ENCODE measurements around the gene HOOK2. TPM values are rescaled to one million over a fixed set of nuclear protein-coding genes. Genes with fewer than 3 reads are reported as not detected.
A peak's percentile ranks its signal among the peaks of the same experiment; 100 is the strongest.

The HOOK2 gene
- total and polyA plus RNA-seq, 2 of the 13 experiments (the other 11 are each of a cell fraction or from before 2014, with no cell fraction given): 9.2 to 12.9 TPM

- TF ChIP-seq ZGPAT (CRISPR knock-in tag; IDR thresholded peaks at IDR 0.05) (peak; percentile 57; the same call in 1 of the 2 replicates), ZNF746 (CRISPR knock-in tag; IDR thresholded peaks at IDR 0.05) (no peak), KMT2A (CRISPR knock-in tag; IDR thresholded peaks at IDR 0.05) (peak; percentile 51; the same call in 1 of the 2 replicates), USF2 (IDR thresholded peaks at IDR 0.05; ENCODE audit: low read depth, low read length) (peak; percentile 99), USF2 (CRISPR knock-in tag; IDR thresholded peaks at IDR 0.05; ENCODE audit: borderline replicate concordance) (peak; percentile 97; the same call in 1 of the 2 replicates), ZNF740 (CRISPR knock-in tag; IDR thresholded peaks at IDR 0.05) (no peak), PBX2 (CRISPR knock-in tag; IDR thresholded peaks at IDR 0.05) (peak; percentile 23; the same call in 1 of the 2 replicates), HBP1 (CRISPR knock-in tag; IDR thresholded peaks at IDR 0.05; ENCODE audit: low read depth) (peak; percentile 69; the same call in 1 of the 2 replicates), ERF (CRISPR knock-in tag; IDR thresholded peaks at IDR 0.05) (peak; percentile 55), XRCC5 (optimal IDR thresholded peaks at IDR 0.05; ENCODE audit: low read length) (peak; percentile 55), PTBP1 (IDR thresholded peaks at IDR 0.05; ENCODE audit: low read depth, low read length, poor library complexity, severe bottlenecking) (no peak), ZNF547 (CRISPR knock-in tag; IDR thresholded peaks at IDR 0.05) (no peak), ASH2L (IDR thresholded peaks at IDR 0.05; ENCODE audit: insufficient read length, low read depth, low read length) (peak; percentile 57), SIN3B (IDR thresholded peaks at IDR 0.05; ENCODE audit: low read length) (peak; percentile 57; the same call in 1 of the 2 replicates), SNRNP70 (IDR thresholded peaks at IDR 0.05; ENCODE audit: low read depth, low read length) (no peak), ZFX (CRISPR knock-in tag; IDR thresholded peaks at IDR 0.05; ENCODE audit: low read depth) (peak; percentile 39; the same call in 1 of the 2 replicates), ETS1 (CRISPR knock-in tag; IDR thresholded peaks at IDR 0.05) (no peak), IRX3 (CRISPR knock-in tag; IDR thresholded peaks at IDR 0.05; ENCODE audit: borderline replicate concordance, low read depth) (no peak), NCOA5 (CRISPR knock-in tag; IDR thresholded peaks at IDR 0.05) (no peak), ZNF496 (CRISPR knock-in tag; IDR thresholded peaks at IDR 0.05; ENCODE audit: insufficient replicate concordance) (no peak)
These were observed 52.6 kb downstream of the HOOK2 start (continued) for GRCh38 chr19:12722566-12723380.

Measured in HepG2 (cell line).